A673 (cell line): Measurements from ENCODE around the gene ZNF595. TPM values are rescaled to one million over a fixed set of nuclear protein-coding genes. Genes with fewer than 3 reads are reported as not detected.
"Not testable (repeated sequence)": the region's sequence is repeated elsewhere in the genome, so short reads cannot be mapped to it uniquely, and the experiment has no call there.

Source experiments
- Bru-seq: library from RNA; stranded (reverse); fragments of 400-500 nt; gene quantifications from one replicate; lab custom pipeline; 2021; lab: Mats Ljungman, UMichigan
- BruChase-seq, 2 experiments: library from RNA; stranded (reverse); fragments of 400-500 nt; gene quantifications; one replicate each; lab custom pipeline; 2021; lab: Mats Ljungman, UMichigan
- BruUV-seq: library from RNA; stranded (reverse); fragments of 400-500 nt; replicated peaks from 2 replicates; lab custom pipeline; 2021; lab: Mats Ljungman, UMichigan
- CTCF ChIA-PET: fragments of 300-600 bp; sonication (Branson Sonifier 250); formaldehyde crosslinking; loops from one replicate; lab custom pipeline; 2022; ENCODE audit warnings: antibody characterized with exemption; lab: Charles Lee
- POLR2A ChIA-PET: fragments of 300-600 bp; sonication (Branson Sonifier 250); formaldehyde crosslinking; loops from one replicate; lab custom pipeline; 2022; ENCODE audit warnings: antibody characterized with exemption; ENCODE audit not compliant: low non-redundant PET; lab: Charles Lee
- DNase-seq: peaks from one replicate; pipeline ENCODE4 v3.0.0-alpha.2; 2015; ENCODE audit warnings: low spot score
- H3K27ac ChIP-seq: fragments of 200-600 bp; sonication (generic); 2 replicates; pipeline ENCODE4 v1.5.1; 2016; ENCODE audit warnings: mixed run types, low read depth, mild to moderate bottlenecking, mixed read lengths, antibody characterized with exemption, low read length; ENCODE audit not compliant: poor library complexity, severe bottlenecking
- H3K27me3 ChIP-seq: fragments of 200-600 bp; sonication (generic); replicated peaks from 2 replicates; pipeline ENCODE4 v1.6.1; 2017; ENCODE audit warnings: mixed run types, low read depth, mild to moderate bottlenecking, mixed read lengths, antibody characterized with exemption, low read length; ENCODE audit not compliant: insufficient read depth, poor library complexity
- H3K36me3 ChIP-seq: fragments of 200-600 bp; sonication (generic); 2 replicates; pipeline ENCODE4 v1.6.1; 2016; ENCODE audit warnings: mixed run types, mild to moderate bottlenecking, mixed read lengths, antibody characterized with exemption, low read length; ENCODE audit not compliant: insufficient read depth, poor library complexity, severe bottlenecking
- H3K4me1 ChIP-seq: fragments of 200-600 bp; sonication (generic); 2 replicates; pipeline ENCODE4 v1.6.1; 2017; ENCODE audit warnings: mixed run types, mild to moderate bottlenecking, mixed read lengths, antibody characterized with exemption, low read length; ENCODE audit not compliant: insufficient read depth, poor library complexity, severe bottlenecking
- H3K4me3 ChIP-seq: fragments of 200-600 bp; sonication (generic); 2 replicates; pipeline ENCODE4 v1.5.1; 2016; ENCODE audit warnings: low read depth, mixed run types, mild to moderate bottlenecking, mixed read lengths, low read length; ENCODE audit not compliant: poor library complexity, severe bottlenecking
- H3K9me3 ChIP-seq: fragments of 200-600 bp; sonication (generic); 2 replicates; pipeline ENCODE4 v1.6.1; 2016; ENCODE audit warnings: mixed run types, low read depth, mild to moderate bottlenecking, mixed read lengths, antibody characterized with exemption, low read length; ENCODE audit not compliant: poor library complexity, severe bottlenecking
- intact Hi-C: fragments of 100-400 bp; cut with micrococcal nuclease; formaldehyde crosslinking; loops from one replicate; pipeline ENCODE4 v1.10.0; 2022; ENCODE audit not compliant: unreplicated experiment
- long read RNA-seq: library from polyadenylated mRNA; stranded (forward); transcript quantifications from one replicate; pipeline ENCODE4 v2.0.0, GENCODE V29; 2022
- total RNA-seq: library from RNA; stranded (reverse); gene quantifications from 2 replicates; pipeline ENCODE4 v1.2.3, GENCODE V29; 2021
- TF ChIP-seq, protein P1 (sequence below): fragments of 300-800, 200-600 bp; sonication (generic); conservative IDR thresholded peaks from 2 replicates; pipeline ENCODE4 v1.5.1; 2017; ENCODE audit warnings: low read depth, mild to moderate bottlenecking, antibody characterized with exemption, low read length, moderate library complexity, mixed read lengths

The ZNF595 gene
- 22.2 and 22.6 TPM in 2 replicates for total RNA-seq
- Bru-seq, nascent RNA = percentile 91 among the genes with signal in this experiment
- BruChase-seq, experiment 1, labeled RNA remaining after a 2-hour chase = percentile 90 among the genes with signal in this experiment
- percentile 78 among the genes with signal in this experiment for BruChase-seq, experiment 2, labeled RNA remaining after a 6-hour chase
- long read RNA-seq, transcript ZNF595-205 (4 exons, 2,911 nt) = major isoform, 12 of 18 reads
- long read RNA-seq, partial matches to known transcripts = 0 of 18 reads
- long read RNA-seq, other reads (novel, unspliced or antisense) = 1 of 18 reads

DNA sequence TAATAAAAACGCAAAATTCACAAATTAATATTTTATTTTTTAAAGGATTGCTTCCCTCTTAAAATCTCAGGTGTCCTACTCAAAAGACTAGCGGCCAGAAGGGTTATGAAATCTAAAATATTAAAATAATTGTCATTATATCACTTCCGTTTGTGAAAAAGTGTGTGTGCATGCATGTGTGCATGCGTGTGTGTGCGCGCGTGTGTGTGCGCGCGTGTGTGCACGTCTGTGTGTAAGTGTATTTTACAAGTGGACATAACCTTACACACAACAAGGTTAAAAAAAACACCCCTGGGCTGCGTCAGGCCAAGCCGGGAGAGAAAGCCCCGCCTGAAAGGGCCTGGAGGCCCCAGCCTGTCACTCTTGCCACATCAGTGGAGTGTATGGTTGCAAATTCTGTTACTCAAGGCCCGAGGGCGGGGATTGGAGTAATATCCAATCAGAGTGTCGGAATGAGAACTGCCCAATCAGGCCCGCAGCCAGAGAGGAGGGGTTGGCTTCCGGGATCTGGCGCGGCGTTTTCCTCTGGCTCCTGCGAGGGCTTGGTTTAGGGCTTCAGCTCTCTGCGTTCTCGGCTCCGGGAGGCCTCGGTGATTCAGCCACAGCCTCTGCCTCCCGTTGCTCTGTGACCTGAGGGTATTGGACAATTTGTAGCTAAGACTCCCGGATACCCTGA lies at the start of gene ZNF595:
ZNF595 (plus strand) TSS at position 518 of the 676 bp plus-strand sequence. CDS start 168 bp downstream, outside the sequence.
- H3K4me1 ChIP-seq, H3K27me3 ChIP-seq, CTCF ChIA-PET, H3K36me3 ChIP-seq, H3K27ac ChIP-seq, POLR2A ChIA-PET, H3K9me3 ChIP-seq, intact Hi-C loops, DNase-seq, BruUV-seq: not testable (repeated sequence)
- H3K4me3 ChIP-seq = peak within 1 kb of the TSS; percentile 40

- H3K36me3 ChIP-seq, H3K9me3 ChIP-seq, H3K27ac ChIP-seq, intact Hi-C loops, H3K27me3 ChIP-seq, H3K4me1 ChIP-seq, POLR2A ChIA-PET, BruUV-seq, CTCF ChIA-PET, H3K4me3 ChIP-seq: not testable (repeated sequence)
- DNase-seq = peak; percentile 4
Measured at GRCh38 chr4:9937-10870, 42.9 kb upstream of the ZNF595 start.

DNA sequence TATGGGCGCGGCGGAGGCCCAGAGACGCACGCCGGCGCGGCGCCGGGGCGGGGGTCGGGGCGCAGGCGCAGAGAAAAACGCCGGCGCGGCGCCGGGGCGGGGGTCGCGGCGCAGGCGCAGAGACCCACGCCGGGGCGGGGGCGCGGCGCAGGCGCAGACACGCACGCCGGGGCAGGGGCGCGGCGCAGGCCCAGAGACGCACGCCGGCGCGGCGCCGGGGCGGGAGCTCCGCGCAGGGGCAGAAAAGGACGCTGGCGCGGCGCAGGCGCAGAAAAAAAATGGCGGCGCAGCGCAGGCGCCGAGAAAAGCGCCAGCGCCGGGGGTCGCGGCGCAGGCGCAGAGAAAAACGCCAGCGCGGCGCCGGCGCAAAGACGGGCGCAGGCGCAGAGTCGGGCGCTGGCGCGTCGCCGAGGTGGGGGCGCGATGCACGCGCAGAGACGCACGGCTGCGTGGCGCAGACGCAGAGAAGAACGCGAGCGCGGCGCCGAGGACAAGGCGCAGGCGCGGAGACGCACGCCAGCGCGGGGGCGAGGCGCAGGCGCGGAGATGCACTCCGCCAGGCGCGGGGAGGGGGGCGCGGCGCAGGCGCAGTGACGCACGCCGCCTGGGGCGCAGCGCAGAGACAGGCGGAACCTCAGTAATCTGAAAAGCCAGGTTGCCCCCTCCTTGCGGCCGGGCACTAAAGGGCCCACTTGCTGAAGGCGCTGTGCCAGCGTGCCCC lies 41.9 kb upstream of the ZNF595 start:
- H3K4me1 ChIP-seq, CTCF ChIA-PET, intact Hi-C loops, H3K36me3 ChIP-seq, DNase-seq, H3K4me3 ChIP-seq, BruUV-seq, H3K9me3 ChIP-seq, H3K27me3 ChIP-seq, H3K27ac ChIP-seq, POLR2A ChIA-PET: not testable (repeated sequence)

GRCh38 chr4:11816-12417 lies 41.2 kb upstream of the ZNF595 start:
- POLR2A ChIA-PET, H3K9me3 ChIP-seq, H3K27me3 ChIP-seq, CTCF ChIA-PET, BruUV-seq, H3K4me3 ChIP-seq, H3K27ac ChIP-seq, H3K4me1 ChIP-seq, H3K36me3 ChIP-seq, intact Hi-C loops: not testable (repeated sequence)
- TF ChIP-seq, protein P1, sequence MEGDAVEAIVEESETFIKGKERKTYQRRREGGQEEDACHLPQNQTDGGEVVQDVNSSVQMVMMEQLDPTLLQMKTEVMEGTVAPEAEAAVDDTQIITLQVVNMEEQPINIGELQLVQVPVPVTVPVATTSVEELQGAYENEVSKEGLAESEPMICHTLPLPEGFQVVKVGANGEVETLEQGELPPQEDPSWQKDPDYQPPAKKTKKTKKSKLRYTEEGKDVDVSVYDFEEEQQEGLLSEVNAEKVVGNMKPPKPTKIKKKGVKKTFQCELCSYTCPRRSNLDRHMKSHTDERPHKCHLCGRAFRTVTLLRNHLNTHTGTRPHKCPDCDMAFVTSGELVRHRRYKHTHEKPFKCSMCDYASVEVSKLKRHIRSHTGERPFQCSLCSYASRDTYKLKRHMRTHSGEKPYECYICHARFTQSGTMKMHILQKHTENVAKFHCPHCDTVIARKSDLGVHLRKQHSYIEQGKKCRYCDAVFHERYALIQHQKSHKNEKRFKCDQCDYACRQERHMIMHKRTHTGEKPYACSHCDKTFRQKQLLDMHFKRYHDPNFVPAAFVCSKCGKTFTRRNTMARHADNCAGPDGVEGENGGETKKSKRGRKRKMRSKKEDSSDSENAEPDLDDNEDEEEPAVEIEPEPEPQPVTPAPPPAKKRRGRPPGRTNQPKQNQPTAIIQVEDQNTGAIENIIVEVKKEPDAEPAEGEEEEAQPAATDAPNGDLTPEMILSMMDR = peak; percentile 44
- peak; percentile 49 for DNase-seq

DNA sequence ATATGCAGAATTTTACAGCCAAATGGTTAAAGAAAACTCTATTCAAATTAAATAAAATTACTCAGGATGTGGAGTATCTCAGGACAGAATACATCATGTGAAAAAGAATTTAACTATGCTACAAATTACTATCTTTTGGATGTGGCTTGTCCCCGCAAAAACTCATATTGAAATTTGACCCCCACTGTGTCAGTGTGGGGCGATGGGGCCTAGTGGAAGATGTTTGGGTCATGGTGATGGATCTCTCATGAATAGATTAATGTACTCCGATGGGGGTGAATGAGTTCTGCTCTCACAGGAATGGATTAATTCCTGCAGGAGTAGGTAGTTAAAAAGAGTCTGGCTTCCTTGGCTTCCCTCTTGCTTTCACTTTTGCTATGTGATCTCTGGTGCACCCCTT lies 35.0 kb upstream of the ZNF595 start:
- intact Hi-C loops, CTCF ChIA-PET, H3K4me3 ChIP-seq, H3K9me3 ChIP-seq, DNase-seq, H3K27me3 ChIP-seq, H3K4me1 ChIP-seq, POLR2A ChIA-PET, BruUV-seq, H3K36me3 ChIP-seq, H3K27ac ChIP-seq: not testable (repeated sequence)

GRCh38 chr4:18589-18988 lies 34.5 kb upstream of the ZNF595 start:
- not testable (repeated sequence) for H3K27me3 ChIP-seq

More at GRCh38 chr4:18589-18988, 34.5 kb upstream of the ZNF595 start:
- H3K9me3 ChIP-seq, POLR2A ChIA-PET, H3K27ac ChIP-seq, H3K36me3 ChIP-seq, DNase-seq, CTCF ChIA-PET, H3K4me3 ChIP-seq, BruUV-seq, H3K4me1 ChIP-seq, intact Hi-C loops: not testable (repeated sequence)
